GM18907 (cell line): ENCODE results near the gene AMPD2.

Experiments
- ATAC-seq: cut with Tn5 transposase; IDR thresholded peaks from one replicate; pipeline ENCODE4 v1.9.1; 2021; ENCODE audit warnings: mild to moderate bottlenecking, moderate library complexity; ENCODE audit not compliant: unreplicated experiment

The AMPD2 gene

GRCh38 chr1:109630081-109630897 is 10.7 kb downstream of the AMPD2 start:
- ATAC-seq: no peak

- no peak for ATAC-seq
Observed at GRCh38 chr1:109630898-109631512, 11.4 kb downstream of the AMPD2 start.

DNA sequence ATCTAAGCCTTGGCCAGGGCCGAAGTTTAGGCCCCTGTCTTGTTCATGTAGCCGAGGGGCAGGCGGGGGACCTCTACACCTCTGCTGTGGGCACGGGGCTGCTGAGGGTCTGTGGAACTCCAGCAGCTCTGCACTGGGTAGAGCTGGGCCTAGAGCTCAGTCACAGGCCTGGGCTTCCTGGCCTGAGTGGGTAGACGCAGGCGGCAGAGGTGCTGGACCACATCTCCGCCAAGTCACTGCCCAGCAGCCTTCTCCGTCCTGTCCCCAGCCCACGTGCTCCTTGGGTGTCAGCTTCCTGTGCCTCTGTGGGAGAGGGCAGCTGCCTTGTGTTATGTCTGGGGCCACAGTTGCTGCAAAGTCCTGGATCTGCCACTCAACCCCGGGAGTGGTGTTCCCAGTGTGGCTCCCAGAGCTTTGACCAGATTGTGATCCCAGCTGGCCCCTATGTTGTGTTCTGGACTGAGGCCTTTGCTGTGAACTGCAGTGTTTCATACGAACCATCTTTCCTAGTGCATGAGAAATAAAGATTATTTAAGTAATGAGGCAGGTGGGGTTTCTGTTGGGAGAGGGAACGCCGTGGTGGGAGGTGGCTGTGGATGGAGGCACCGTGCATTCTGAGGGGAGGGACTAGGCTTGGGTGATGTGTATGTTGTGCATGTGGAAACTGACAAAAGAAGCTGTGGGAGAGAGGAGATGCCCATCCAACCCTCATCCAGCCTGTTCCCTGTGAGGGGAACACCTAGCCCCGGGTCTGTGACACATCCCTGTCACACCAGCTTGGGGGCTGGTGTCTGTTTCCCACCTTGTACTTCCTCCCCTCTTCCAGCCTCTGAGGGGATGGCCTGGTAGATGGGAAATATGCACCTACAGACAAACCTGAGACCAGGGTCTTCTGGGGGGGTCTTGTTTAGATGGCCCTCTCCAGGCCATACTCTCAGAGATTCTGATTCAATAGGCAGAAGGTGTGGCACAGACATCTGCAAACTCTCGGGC is 12.2 kb downstream of the AMPD2 start:
- no peak for ATAC-seq

GRCh38 chr1:109632671-109633346 is 13.2 kb downstream of the AMPD2 start:
- no peak for ATAC-seq

- ATAC-seq: no peak
Observed at GRCh38 chr1:109634292-109634691, 14.7 kb downstream of the AMPD2 start.

- no peak for ATAC-seq
Observed at GRCh38 chr1:109634771-109635750, 15.4 kb downstream of the AMPD2 start.

DNA sequence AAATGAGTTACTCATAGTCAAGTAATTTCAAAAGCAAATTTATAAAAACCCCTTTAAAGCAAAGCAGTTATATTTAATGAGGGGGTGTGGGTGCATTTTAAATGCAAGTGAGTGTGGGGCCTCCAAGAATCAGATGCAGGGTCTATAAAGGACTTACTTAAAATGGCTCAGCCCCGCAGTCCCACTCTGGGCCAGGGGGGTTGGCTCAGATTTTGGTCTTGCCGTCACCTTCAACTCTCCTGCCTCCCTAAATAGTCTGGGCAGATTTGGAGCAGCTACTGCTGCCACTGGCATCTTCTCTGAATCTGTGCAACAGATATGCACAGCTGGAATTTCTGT is 16.2 kb downstream of the AMPD2 start:
- no peak for ATAC-seq

- ATAC-seq: no peak
Observed at GRCh38 chr1:109636201-109636952, 16.7 kb downstream of the AMPD2 start.

- no peak for ATAC-seq
Observed at GRCh38 chr1:109637446-109637845, 17.8 kb downstream of the AMPD2 start.

- no peak for ATAC-seq
Observed at GRCh38 chr1:109639063-109639840, 19.6 kb downstream of the AMPD2 start.

DNA sequence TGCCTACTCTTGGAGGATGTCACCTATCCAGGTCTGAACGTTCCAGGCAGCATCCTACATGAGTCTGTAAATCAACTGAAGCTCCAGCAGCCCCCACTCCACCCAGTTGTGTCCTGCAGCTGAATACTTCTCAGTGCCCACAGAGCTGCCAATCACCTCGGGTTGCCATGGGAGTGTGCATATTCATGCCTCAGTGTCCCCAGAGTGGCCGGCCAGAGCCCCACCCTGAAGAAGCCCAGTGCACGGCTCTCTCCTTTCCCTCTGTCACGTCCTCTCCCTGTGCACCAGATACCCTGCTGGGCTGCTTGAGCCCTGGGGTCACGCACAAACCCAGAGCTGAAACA is 20.2 kb downstream of the AMPD2 start:
- peak; percentile 10 for ATAC-seq

GRCh38 chr1:109640285-109640865 is 20.7 kb downstream of the AMPD2 start:
- peak; percentile 66 for ATAC-seq

DNA sequence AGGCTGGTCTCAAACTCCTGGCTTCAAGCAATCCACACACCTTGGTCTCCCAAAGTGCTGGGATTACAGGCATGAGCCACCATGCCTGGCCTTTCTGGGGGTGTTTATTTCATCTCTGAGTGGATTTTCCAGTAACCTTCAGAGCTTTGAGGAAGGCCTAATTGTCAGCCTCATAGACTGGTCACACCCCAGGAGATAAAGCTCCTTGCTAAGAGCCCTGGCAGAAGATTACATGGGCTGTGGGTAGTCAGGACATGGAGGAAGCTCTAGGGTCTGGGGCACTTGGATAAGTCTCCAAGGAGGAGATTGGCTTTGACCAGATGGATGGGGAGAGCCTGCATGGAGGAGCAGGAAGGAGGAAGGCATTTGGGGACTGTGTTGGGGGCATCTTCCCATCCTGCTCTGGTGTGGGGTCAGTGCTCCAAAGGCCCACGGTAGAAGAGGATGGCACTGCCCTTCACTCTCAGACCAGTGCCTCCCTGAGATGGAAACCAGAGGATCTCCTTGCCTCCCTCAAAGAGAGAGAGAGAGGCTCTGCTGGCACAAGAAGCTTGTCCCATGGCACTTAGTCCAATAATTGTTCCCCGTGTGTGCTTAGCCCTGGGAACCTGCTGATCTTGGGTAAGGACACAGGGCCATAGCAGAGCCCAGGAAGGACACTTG is 21.6 kb downstream of the AMPD2 start:
- no peak for ATAC-seq

DNA sequence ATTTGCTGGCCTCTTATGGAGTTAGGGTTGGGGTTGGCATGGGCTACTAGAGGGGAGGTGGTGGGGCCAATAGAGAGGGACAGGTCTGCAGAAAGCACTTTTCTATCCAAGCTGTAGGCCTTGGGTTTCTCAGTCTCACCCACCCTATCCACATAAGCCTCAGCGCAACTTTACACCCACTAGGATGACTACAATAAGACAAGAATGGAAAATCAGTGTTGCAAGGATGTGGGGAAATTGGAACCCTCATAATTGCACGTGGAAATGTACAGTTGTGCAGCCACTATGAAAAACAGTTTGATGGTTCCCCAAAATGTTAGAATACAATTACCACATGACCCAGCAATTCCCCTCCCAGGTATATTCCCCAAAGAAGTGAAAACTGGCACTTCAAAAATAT is 22.2 kb downstream of the AMPD2 start:
- ATAC-seq: no peak

DNA sequence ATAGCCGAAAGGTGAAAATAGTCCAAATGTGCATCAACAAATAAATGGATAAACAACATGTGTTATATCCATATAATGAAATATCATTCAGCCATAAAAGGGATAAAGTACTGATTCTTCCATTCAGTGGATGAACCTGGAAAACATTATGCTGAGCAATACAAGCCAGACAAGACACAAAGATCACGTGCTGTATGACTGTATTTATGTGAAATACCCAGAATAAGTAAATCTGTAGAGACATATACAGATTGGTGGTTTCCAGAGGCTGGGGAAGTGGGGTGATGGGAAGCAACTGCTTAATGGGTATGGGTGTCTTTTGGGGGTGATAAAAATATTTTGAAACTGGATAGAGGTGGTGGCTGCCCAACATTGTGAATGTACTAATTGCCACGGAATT is 23.0 kb downstream of the AMPD2 start:
- no peak for ATAC-seq

GRCh38 chr1:109643385-109644230 is 24.0 kb downstream of the AMPD2 start:
- ATAC-seq: peak; percentile 80

- ATAC-seq: no peak
Observed at GRCh38 chr1:109644670-109645069, 25.0 kb downstream of the AMPD2 start.
